PC-3 (cell line): ENCODE data around the gene PRTG.

Experiments
- CTCF ChIP-seq: fragments of 300-600 bp; sonication (generic); conservative IDR thresholded peaks from 2 replicates; pipeline ENCODE4 v1.5.1; 2017; ENCODE audit warnings: antibody characterized with exemption, low read depth, mild to moderate bottlenecking, low read length
- EZH2 ChIP-seq: fragments of 300-600 bp; sonication (generic); IDR thresholded peaks from one replicate; pipeline ENCODE4 v1.6.1; 2017; ENCODE audit warnings: antibody characterized with exemption, mild to moderate bottlenecking, low read length; ENCODE audit not compliant: unreplicated experiment

GRCh38 chr15:55590788-55591187 is 152.2 kb downstream of the PRTG start:
- no peak for TF ChIP-seq CTCF
- TF ChIP-seq EZH2 = no peak
